ENCODE data around the gene SLC2A5.
"Not testable (repeated sequence)": the region's sequence is repeated elsewhere in the genome, so short reads cannot be mapped to it uniquely, and the experiment has no call there.

The SLC2A5 gene

GRCh38 chr1:9031484-9032259 lies 37.8 kb downstream of the SLC2A5 start:
- DNase-seq, result no peak

GRCh38 chr1:9031077-9031476 lies 38.4 kb downstream of the SLC2A5 start:
- not testable (repeated sequence) for DNase-seq

- no peak for DNase-seq
Observed at GRCh38 chr1:9028921-9029705, 40.3 kb downstream of the SLC2A5 start.

GRCh38 chr1:9027307-9027706 lies 42.1 kb downstream of the SLC2A5 start:
- no peak for DNase-seq

GRCh38 chr1:9025449-9025848 lies 44.0 kb downstream of the SLC2A5 start:
- no peak for DNase-seq

- no peak for DNase-seq
Observed at GRCh38 chr1:9024837-9025236, 44.6 kb downstream of the SLC2A5 start.

GRCh38 chr1:9022773-9023172 lies 46.7 kb downstream of the SLC2A5 start:
- DNase-seq, result no peak

- not testable (repeated sequence) for DNase-seq
Observed at GRCh38 chr1:9022026-9022738, 47.3 kb downstream of the SLC2A5 start.

GRCh38 chr1:9020305-9020704 lies 49.1 kb downstream of the SLC2A5 start:
- DNase-seq, result no peak

GRCh38 chr1:9019896-9020295 lies 49.5 kb downstream of the SLC2A5 start:
- DNase-seq, result no peak

GRCh38 chr1:9018333-9018732 lies 51.1 kb downstream of the SLC2A5 start:
- no peak for DNase-seq

- no peak for DNase-seq
Observed at GRCh38 chr1:9016455-9016854, 53.0 kb downstream of the SLC2A5 start.

GRCh38 chr1:9014475-9015375 lies 54.7 kb downstream of the SLC2A5 start:
- no peak for DNase-seq

- DNase-seq, result no peak
Observed at GRCh38 chr1:9013819-9014218, 55.6 kb downstream of the SLC2A5 start.

- DNase-seq, result no peak
Observed at GRCh38 chr1:9010781-9011323, 58.6 kb downstream of the SLC2A5 start.

GRCh38 chr1:9009438-9010370 lies 59.7 kb downstream of the SLC2A5 start:
- DNase-seq, result no peak

- no peak for DNase-seq
Observed at GRCh38 chr1:9008236-9008635, 61.2 kb downstream of the SLC2A5 start.

GRCh38 chr1:9006956-9007615 lies 62.3 kb downstream of the SLC2A5 start:
- no peak for DNase-seq

- DNase-seq, result no peak
Observed at GRCh38 chr1:9005395-9005708, 64.1 kb downstream of the SLC2A5 start.

- peak; percentile 74 for DNase-seq
Observed at GRCh38 chr1:9004700-9005394, 64.6 kb downstream of the SLC2A5 start.

Measured in GOT3 (cell line).